NB4 (cell line): ENCODE data around the gene CTRB2.

Experiments used
- DNase-seq: peaks from one replicate; pipeline ENCODE4 v3.0.0; 2010; ENCODE audit warnings: low read depth
- H3K4me3 ChIP-seq: one replicate; pipeline ENCODE4 v1.5.1; 2011; ENCODE audit warnings: mild to moderate bottlenecking, low read depth, low read length, moderate library complexity
- CTCF ChIP-seq: IDR thresholded peaks from one replicate; pipeline ENCODE4 v1.5.1; 2012; ENCODE audit warnings: low read depth, low read length
- MYC ChIP-seq: IDR thresholded peaks from 2 replicates; pipeline ENCODE4 v1.6.1; 2011; ENCODE audit warnings: low read depth, low read length
- POLR2A ChIP-seq: IDR thresholded peaks from 2 replicates; pipeline ENCODE4 v1.6.1; 2011; ENCODE audit warnings: mild to moderate bottlenecking; ENCODE audit not compliant: insufficient read length; ENCODE audit errors: extremely low read depth
- TF ChIP-seq, protein P1 (sequence below): IDR thresholded peaks from 2 replicates; pipeline ENCODE4 v1.6.1; 2011; ENCODE audit warnings: low read depth, low read length

CTRB2 gene

DNA sequence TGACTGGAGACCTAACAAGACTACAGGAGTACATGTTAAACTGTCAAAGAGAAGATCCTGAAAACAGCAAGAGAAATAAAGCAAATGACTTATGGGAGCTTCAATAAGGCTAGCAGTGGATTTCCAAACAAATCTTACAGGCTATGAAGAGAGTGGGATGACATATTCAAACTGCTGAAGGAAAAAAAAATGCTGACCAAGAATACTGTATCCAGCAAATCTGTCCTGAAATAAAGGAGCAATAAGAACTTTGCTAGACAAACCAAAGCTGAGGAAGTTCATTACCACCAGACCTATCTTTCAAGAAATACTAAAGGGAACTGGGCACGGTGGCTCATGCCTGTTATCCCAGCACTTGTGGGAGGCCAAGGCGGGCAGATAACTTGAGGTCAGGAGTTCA is 30.0 kb downstream of the CTRB2 start:
- no peak for TF ChIP-seq CTCF
- TF ChIP-seq, protein P1, sequence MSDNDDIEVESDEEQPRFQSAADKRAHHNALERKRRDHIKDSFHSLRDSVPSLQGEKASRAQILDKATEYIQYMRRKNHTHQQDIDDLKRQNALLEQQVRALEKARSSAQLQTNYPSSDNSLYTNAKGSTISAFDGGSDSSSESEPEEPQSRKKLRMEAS, result no peak
- TF ChIP-seq MYC, result no peak
- no peak for TF ChIP-seq POLR2A
- DNase-seq, result no peak
- H3K4me3 ChIP-seq, result no peak overlapping the region

GRCh38 chr16:75175074-75175473 is 31.9 kb downstream of the CTRB2 start:
- no peak overlapping the region for H3K4me3 ChIP-seq
- no peak for DNase-seq

GRCh38 chr16:75172578-75172977 is 34.4 kb downstream of the CTRB2 start:
- H3K4me3 ChIP-seq, result no peak overlapping the region
- TF ChIP-seq CTCF, result no peak
- TF ChIP-seq, protein P1, result no peak
- no peak for TF ChIP-seq POLR2A
- no peak for TF ChIP-seq MYC
- DNase-seq, result no peak

More at GRCh38 chr16:75175074-75175473, 31.9 kb downstream of the CTRB2 start:
- no peak for TF ChIP-seq MYC
- TF ChIP-seq POLR2A, result no peak
- TF ChIP-seq, protein P1, result no peak
- no peak for TF ChIP-seq CTCF

DNA sequence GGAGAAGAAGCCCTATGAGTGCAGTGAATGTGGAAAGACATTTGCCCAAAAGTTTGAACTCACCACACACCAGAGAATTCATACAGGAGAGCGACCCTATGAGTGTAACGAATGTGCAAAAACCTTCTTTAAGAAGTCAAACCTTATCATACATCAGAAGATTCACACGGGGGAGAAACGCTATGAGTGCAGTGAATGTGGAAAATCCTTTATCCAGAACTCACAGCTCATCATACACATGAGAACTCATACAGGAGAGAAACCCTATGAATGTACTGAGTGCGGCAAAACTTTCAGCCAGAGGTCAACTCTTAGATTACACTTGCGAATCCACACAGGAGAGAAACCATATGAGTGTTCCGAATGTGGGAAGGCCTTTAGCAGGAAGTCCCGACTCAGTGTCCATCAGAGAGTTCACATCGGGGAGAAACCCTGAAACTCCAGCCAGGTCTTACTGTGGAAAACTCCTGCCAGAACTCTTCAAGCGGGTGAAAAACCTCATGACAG is 37.0 kb downstream of the CTRB2 start:
- H3K4me3 ChIP-seq, result no peak overlapping the region
- no peak for DNase-seq
- TF ChIP-seq CTCF, result no peak
- no peak for TF ChIP-seq POLR2A
- TF ChIP-seq, protein P1, result no peak
- TF ChIP-seq MYC, result no peak

DNA sequence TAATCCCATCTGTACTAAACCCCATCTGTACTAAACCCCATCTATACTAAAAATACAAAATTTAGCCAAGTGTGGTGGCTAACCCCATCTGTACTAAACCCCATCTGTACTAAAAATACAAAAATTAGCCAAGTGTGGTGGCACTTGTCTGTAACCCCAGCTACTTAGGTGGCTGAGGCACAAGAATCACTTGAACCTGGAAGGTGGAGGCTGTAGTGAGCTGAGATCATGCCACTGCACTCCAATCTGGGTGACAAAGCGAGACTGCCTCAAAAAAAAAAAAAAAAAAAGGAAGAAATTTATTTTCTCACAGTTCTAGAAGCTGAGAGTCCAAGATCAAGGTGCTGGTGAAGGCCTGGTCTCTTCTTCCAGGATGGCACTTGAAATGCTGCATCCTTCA is 46.6 kb downstream of the CTRB2 start:
- TF ChIP-seq CTCF (no peak), MYC (no peak), POLR2A (no peak)
- TF ChIP-seq, protein P1, result no peak
- DNase-seq, result no peak
- H3K4me3 ChIP-seq, result no peak overlapping the region
